ENCODE data around the gene PIK3C2A. TPM values are rescaled to one million over a fixed set of nuclear protein-coding genes. Genes with fewer than 3 reads are reported as not detected.
A peak's percentile ranks its signal among the peaks of the same experiment; 100 is the strongest.

The PIK3C2A gene
- total and polyA plus RNA-seq, 4 donors = 8.2 to 89.9 (median 13.7) TPM

GRCh38 chr11:17214338-17214737, 6.6 kb upstream of the PIK3C2A start (continued):
- no peak for TF ChIP-seq RAD21 (IDR thresholded peaks at IDR 0.05)

- H3K9me3 ChIP-seq (ENCODE audit: control insufficient read depth in 4 of 4, low read length in 3 of 4) = no peaks in the 10 kb centered on the region
- peaks cover 4 to 18% (median 10%) of the 10 kb centered on the region in 4 donors for H3K4me1 ChIP-seq (ENCODE audit: control insufficient read depth in 4 of 4, insufficient read depth in 4 of 4, low read length in 3 of 4)
- no peak for DNase-seq (ENCODE audit: low spot score)
- H3K36me3 ChIP-seq (ENCODE audit: control insufficient read depth in 4 of 4, insufficient read depth in 3 of 4, low read depth in 1 of 4, low read length in 3 of 4) = no peaks in the 10 kb centered on the region
- TF ChIP-seq GABPA (IDR thresholded peaks at IDR 0.05 in 1 of 2, conservative IDR thresholded peaks at IDR 0.05 in 1 of 2) (no peak), RXRA (IDR thresholded peaks at IDR 0.05) (no peak), EGR1 (IDR thresholded peaks at IDR 0.05; ENCODE audit: low read depth in 2 of 2) (no peak), FOXA2 (IDR thresholded peaks at IDR 0.05) (no peak)
- H3K4me3 ChIP-seq (ENCODE audit: low read depth in 1 of 3, low read length in 3 of 3) = no peak overlapping the region
- 78% methylated on average over 1 of the region's 1 CpG for WGBS
- no peak overlapping the region for H3K27ac ChIP-seq (ENCODE audit: low read depth in 1 of 2, low read length in 2 of 2)
- H3K27me3 ChIP-seq (ENCODE audit: control insufficient read depth in 4 of 4, insufficient read depth in 4 of 4, low read length in 3 of 4) = no peaks in the 10 kb centered on the region
- H3K9ac ChIP-seq (ENCODE audit: low read depth in 1 of 2, low read length in 2 of 2) = no peak overlapping the region
Measured at GRCh38 chr11:17211286-17211685, 3.5 kb upstream of the PIK3C2A start.

- WGBS = 100% methylated on average over 1 of the region's 1 CpG
- Histone ChIP-seq H3K4me3 (ENCODE audit: low read depth in 1 of 3, low read length in 3 of 3) (no peak overlapping the region), H3K4me1 (ENCODE audit: control insufficient read depth in 4 of 4, insufficient read depth in 4 of 4, low read length in 3 of 4) (peaks cover 4 to 18% (median 11%) of the 10 kb centered on the region in 4 donors), H3K9me3 (ENCODE audit: control insufficient read depth in 4 of 4, low read length in 3 of 4) (no peaks in the 10 kb centered on the region), H3K9ac (ENCODE audit: low read depth in 1 of 2, low read length in 2 of 2) (no peak overlapping the region), H3K27me3 (ENCODE audit: control insufficient read depth in 4 of 4, insufficient read depth in 4 of 4, low read length in 3 of 4) (no peaks in the 10 kb centered on the region), H3K27ac (ENCODE audit: low read depth in 1 of 2, low read length in 2 of 2) (no peak overlapping the region), H3K36me3 (ENCODE audit: control insufficient read depth in 4 of 4, insufficient read depth in 3 of 4, low read depth in 1 of 4, low read length in 3 of 4) (no peaks in the 10 kb centered on the region)
- DNase-seq (ENCODE audit: low spot score) = no peak
- TF ChIP-seq RAD21 (IDR thresholded peaks at IDR 0.05) (no peak), NR2F2 (IDR thresholded peaks at IDR 0.05) (no peak), REST (IDR thresholded peaks at IDR 0.05) (no peak), JUND (IDR thresholded peaks at IDR 0.05) (no peak), SP1 (IDR thresholded peaks at IDR 0.05) (no peak), HNF4G (IDR thresholded peaks at IDR 0.05) (no peak), TAF1 (conservative IDR thresholded peaks at IDR 0.05) (no peak), FOXA2 (IDR thresholded peaks at IDR 0.05) (no peak), ATF3 (IDR thresholded peaks at IDR 0.05) (no peak), GABPA (IDR thresholded peaks at IDR 0.05 in 1 of 2, conservative IDR thresholded peaks at IDR 0.05 in 1 of 2) (no peak)
Measured at GRCh38 chr11:17209939-17210245, 2.1 kb upstream of the PIK3C2A start.

GRCh38 chr11:17208257-17208999, 642 bp upstream of the PIK3C2A start:
- no peak for DNase-seq (ENCODE audit: low spot score)
- Histone ChIP-seq H3K36me3 (ENCODE audit: control insufficient read depth in 4 of 4, insufficient read depth in 3 of 4, low read depth in 1 of 4, low read length in 3 of 4) (no peaks in the 10 kb centered on the region), H3K9me3 (ENCODE audit: control insufficient read depth in 4 of 4, low read length in 3 of 4) (no peaks in the 10 kb centered on the region), H3K9ac (ENCODE audit: low read depth in 1 of 2, low read length in 2 of 2) (peak overlapping the region; percentile 79 to 97), H3K27me3 (ENCODE audit: control insufficient read depth in 4 of 4, insufficient read depth in 4 of 4, low read length in 3 of 4) (no peaks in the 10 kb centered on the region), H3K27ac (ENCODE audit: low read depth in 1 of 2, low read length in 2 of 2) (peak overlapping the region; percentile 96 to 97), H3K4me1 (ENCODE audit: control insufficient read depth in 4 of 4, insufficient read depth in 4 of 4, low read length in 3 of 4) (peaks cover 4 to 18% (median 11%) of the 10 kb centered on the region in 4 donors), H3K4me3 (ENCODE audit: low read depth in 1 of 3, low read length in 3 of 3) (peak overlapping the region; percentile 77 to 94 (median 90))
- 5% methylated on average over 26 of the region's 26 CpGs for WGBS
- TF ChIP-seq JUND (IDR thresholded peaks at IDR 0.05) (no peak), HNF4G (IDR thresholded peaks at IDR 0.05) (no peak), TAF1 (conservative IDR thresholded peaks at IDR 0.05) (peak; percentile 31), SP1 (IDR thresholded peaks at IDR 0.05) (no peak), CTCF (IDR thresholded peaks at IDR 0.05; ENCODE audit: low read depth, low read length, missing input control) (no peak), REST (IDR thresholded peaks at IDR 0.05) (peak; percentile 14), NR2F2 (IDR thresholded peaks at IDR 0.05) (no peak)

Data from liver (tissue), 9 donors.